Fibroblast of skin of scalp (primary cell): ENCODE data around the gene TEX29.

Experiments
- DNase-seq: peaks from one replicate; pipeline ENCODE4 v3.0.0-alpha.2; 2013

Gene TEX29

DNA sequence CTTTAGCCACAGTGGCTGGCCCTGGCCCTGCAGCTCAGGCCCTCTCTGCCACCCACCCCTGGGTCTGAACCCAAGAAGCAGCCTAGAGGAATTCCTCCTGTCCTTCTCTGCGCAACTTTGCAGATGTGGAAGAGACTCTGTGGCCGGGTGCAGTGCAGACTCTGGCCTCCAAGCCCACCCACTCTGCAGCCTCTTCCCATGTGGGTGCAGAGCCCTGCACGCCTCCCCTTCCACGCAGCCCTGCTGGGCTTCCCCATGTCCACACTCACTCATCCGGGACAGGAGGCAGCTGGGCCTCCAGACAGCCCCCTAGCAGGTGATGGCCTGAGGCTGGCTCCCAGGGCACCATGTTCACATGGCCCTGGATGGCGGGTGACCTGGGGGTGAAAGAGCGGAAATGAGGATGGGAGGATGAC, 2.5 kb downstream of the TEX29 start:
- no peak for DNase-seq

GRCh38 chr13:111323549-111323948, 3.1 kb downstream of the TEX29 start:
- DNase-seq: no peak

GRCh38 chr13:111323950-111324651, 3.7 kb downstream of the TEX29 start:
- no peak for DNase-seq

DNA sequence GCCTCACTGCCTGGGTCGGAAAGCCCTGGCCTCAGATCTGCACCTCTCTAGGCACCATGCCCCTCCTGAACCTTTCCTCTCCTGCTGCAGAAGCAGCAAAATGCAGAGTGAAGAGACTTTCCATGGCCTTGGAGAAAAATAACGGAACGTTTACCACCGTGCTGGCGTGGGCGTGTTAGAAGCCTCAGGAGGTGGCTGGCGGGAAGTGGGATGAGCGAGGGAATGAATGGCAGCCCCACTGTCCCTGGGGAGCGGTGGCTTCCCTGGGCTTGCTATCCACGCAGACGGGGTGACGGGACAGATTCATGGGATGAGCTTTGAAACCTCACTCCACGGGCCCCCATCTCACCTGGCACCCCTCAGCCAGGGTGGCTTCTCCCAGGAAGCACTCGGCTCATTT, 4.3 kb downstream of the TEX29 start:
- no peak for DNase-seq

GRCh38 chr13:111325146-111325890, 4.9 kb downstream of the TEX29 start:
- DNase-seq: no peak

- DNase-seq: no peak
Measured at GRCh38 chr13:111325941-111326620, 5.6 kb downstream of the TEX29 start.

DNA sequence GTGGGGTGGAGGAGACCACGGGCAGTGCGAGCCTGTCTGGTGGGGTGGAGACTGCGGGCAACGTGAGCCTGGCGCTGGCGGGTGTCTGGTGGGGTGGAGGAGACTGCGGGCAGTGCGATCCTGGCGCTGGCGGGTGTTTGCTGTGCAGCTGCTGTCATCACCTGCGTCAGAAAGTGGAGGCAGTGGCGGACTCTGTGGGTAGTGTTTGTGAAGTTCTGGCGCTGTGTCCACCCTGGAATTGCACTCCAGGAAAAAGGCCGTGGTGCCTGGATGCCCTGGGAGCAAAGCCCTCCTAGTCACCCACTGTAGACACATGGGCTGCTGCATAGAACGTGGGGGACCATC, 6.2 kb downstream of the TEX29 start:
- DNase-seq: no peak

DNA sequence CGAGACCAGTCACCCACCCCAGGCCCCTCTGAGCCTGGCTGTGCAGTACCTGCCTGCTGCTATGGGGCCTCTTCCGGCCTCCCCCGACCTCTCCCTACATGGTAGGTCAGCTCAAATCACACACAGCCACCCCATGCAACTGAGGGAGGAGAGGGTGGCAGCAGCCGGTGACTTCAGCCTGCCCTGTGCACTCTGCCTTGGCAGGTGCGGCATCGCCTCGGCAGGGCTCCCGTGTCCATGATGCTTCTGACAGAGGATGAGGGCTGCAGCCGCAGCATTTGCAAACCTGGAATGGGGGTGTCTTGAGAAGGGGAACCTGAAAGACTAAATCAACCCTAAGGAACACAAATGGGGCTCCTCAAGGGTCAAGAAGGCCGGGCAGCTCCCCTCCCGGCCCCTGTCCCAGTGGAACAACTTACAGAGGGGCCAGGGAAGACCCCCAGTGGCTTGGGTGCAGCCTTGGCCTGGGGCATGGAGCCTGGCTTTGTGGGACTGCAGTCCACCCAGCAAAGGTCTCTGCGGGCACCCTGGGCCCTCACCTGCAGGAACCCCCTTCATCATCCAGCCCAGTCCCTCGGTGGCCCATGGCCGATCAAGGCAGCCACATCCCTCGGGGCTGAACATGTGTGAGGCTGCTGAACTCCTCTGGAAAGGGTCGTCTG, 6.7 kb downstream of the TEX29 start:
- DNase-seq: no peak

DNA sequence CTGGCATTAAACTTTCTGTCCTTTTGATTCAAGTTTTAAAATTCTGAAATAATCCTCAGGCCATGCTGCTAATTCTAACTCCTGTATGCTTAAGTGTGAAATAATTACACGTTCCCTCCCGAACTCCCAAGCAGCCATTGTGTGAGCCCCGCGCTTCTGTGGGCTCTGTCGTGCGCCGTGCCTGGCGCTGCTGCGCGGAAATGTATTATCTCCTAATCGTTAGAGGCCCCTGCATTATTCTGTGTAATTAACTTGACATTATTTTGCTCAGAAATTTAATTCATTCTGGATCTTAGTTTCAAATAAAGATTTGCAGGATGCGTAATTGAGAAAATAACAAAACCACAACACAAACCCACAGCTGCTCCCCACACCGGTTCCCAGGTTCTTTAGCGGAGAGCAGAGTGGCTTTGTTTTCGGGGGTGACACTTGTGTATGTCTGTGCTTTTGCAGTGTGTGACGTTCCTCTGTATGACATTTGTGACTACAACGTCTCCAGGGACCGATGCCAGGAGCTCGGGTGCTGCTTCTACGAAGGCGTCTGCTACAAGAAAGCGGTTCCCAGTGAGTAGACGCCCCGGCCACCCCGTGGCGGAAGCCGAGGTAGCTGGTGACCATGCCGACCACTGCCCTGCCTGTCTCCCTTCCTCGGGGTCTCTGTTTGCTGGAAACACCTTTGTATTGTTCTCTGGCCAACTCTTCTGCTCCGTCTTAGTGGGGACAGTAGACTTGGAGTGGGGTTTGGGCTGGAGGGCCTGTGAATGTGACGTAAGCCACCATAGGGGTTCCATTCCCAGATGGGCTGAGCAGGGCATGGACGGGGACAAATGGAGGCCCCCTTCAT, 7.5 kb downstream of the TEX29 start:
- DNase-seq: no peak

DNA sequence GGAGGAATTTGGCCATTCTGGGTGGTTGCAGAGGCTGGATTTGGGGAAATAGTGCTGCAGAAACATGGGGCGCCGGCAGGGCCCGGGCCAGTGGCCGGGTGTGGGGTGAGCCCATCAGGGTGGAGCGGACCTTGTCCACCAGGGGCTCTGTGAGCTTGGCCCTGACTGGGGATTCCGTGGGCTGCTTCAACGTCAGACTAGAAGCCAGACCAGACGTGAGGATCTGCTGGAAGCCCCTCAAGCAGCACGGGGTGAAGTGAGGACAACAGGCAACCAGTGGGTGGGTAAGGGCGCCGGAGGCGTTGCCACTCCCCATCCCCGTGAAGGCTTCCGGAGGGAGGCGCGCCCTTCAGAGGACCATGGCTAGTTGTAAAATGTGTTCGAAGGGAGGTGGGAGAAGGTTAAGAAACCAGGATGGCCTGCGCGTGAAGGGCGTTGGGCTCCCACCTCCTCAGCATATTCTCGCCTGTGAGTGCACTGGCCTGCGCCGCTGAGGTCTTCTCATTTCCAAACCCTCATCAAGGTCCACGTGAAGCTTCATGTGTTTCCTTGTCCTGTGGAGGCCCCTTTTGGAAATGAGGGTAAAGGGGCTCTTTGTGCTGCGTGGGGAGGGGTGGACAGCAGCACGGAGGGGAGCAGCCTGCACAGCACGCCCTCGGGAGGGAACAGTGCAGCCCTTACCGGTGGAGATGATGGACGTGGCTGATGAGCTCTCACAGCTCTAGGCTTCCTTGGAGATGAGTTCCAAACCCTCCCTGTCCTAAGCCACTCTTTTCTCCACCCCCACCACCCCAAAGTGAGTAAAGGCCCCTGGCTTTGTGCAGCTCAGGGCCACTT, 8.3 kb downstream of the TEX29 start:
- no peak for DNase-seq

DNA sequence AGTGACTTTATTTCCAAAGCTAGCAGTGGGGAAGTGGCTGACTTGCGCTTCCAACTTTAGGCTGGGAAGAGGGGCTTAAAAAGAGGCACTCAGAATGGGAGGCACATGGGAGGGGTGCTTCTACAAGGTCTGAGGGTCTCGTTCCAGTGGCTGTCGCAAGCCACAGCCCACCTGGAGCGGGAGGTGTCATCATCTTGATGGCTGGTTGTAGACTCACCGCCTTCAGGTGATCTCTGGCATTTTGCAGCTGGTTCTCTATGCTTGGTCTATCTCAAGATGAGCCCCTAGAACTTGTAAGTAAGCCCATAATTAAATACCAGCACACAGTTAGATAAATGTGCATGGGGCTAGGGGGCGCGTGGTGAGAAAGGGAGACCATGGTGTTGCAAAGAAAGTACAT, 9.2 kb downstream of the TEX29 start:
- no peak for DNase-seq

DNA sequence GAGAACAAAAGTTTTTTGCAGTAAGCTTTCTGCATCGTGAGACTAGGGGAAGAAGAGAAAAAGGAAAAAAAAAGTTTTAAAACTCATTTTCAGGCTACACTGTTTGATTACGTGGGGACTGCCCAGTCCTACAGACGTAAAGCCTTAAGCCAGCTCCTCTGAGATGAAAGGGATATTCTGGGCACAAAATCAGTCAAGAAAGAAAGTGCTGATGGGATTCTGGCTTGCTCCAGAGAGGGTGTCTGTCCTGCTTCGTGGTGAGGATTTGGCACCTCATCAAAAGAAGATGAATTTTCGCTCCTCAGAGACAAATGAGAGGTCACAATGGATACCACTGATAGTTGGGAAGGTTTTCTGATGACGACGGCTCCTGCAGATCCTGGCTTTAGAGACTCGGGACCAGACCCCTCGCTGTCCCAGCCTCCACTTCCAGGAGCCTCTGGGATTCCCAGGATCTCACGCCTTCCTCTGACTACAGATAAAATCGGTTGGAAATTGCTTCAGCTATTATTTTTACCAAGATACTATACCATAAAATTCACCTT, 9.7 kb downstream of the TEX29 start:
- peak; percentile 6 for DNase-seq

DNA sequence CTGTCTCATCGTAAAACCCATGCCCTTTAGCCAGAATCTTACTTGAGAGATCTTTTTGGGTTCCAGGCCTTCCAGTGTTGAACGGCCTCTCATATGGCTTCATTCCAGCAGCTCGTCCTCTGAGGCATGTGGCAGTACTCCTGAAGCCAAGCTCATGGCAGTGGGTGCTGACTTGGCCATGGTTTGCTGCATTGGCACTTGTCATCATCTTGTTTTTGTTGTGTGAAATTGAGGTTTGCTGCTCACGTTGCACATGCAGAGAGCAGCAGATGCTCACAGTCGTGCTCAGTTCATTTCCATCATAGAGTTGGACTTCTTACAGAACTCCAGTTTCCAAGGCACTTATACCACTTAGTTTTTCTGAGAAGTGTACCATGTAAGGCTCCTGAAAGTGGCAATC, 14.9 kb downstream of the TEX29 start:
- DNase-seq: no peak

- peak; percentile 5 for DNase-seq
Measured at GRCh38 chr13:111336666-111337065, 16.2 kb downstream of the TEX29 start.

DNA sequence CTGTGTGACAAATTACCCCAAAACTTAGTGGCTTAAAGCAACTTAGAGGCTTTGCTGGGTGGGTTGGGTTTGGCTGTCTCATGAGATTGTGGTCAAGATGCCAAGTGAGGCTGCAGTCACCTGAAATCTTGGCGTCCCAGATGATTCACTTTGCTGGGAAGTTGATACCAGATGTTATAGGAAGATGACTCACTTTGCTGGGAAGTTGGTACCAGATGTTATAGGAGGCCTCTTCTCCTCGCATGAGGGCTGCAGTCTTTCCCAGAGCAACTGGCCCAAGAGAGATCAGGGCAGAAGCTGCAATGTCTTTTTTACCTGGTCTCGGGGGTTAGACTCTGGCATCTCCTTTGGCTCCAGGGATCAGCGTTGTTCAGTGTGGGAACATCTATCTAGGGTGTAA, 16.8 kb downstream of the TEX29 start:
- DNase-seq: peak; percentile 82

DNA sequence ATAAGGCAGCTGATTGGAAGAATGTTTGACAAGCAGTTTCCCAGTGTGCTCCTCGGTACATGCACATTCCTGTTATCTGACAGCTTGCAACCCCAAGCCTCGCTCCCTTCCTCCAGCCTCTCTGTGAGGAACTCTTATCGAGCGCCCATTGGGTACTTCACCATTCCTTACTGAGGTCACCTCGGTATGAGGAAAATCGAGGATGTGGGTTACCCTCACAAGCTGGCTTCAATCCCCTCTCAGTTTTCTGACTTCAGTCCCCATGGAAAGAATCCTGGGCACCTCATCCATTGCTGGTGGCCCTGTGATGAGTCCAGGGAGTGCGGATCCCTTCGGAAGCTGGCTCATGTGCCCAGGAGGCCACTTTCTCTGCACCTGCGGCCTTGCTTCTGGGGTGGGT, 17.3 kb downstream of the TEX29 start:
- no peak for DNase-seq

- no peak for DNase-seq
Measured at GRCh38 chr13:111338841-111339240, 18.4 kb downstream of the TEX29 start.

- DNase-seq: no peak
Measured at GRCh38 chr13:111339366-111340143, 19.1 kb downstream of the TEX29 start.

GRCh38 chr13:111341886-111342285, 21.4 kb downstream of the TEX29 start:
- no peak for DNase-seq

- no peak for DNase-seq
Measured at GRCh38 chr13:111342721-111343120, 22.3 kb downstream of the TEX29 start.
